Adipocyte (in vitro differentiated cells): ENCODE measurements around the gene ZKSCAN8.
"Not testable (repeated sequence)": the region's sequence is repeated elsewhere in the genome, so short reads cannot be mapped to it uniquely, and the experiment has no call there.

Experiments
- DNase-seq: peaks from one replicate; pipeline ENCODE4 v3.0.0-alpha.2; 2015; ENCODE audit warnings: low read depth
- H3K27me3 ChIP-seq: replicated peaks from 2 replicates; pipeline ENCODE4 v1.7.0; 2013; ENCODE audit warnings: mild to moderate bottlenecking, low read length, moderate library complexity; ENCODE audit not compliant: control insufficient read depth, insufficient read depth
- H3K36me3 ChIP-seq: 2 replicates; pipeline ENCODE4 v1.7.0; 2013; ENCODE audit warnings: low read length, mild to moderate bottlenecking, moderate library complexity; ENCODE audit not compliant: control insufficient read depth, insufficient read depth, severe bottlenecking
- H3K4me1 ChIP-seq: 2 replicates; pipeline ENCODE4 v1.7.0; 2013; ENCODE audit warnings: mild to moderate bottlenecking, low read length, moderate library complexity; ENCODE audit not compliant: control insufficient read depth, insufficient read depth
- H3K4me3 ChIP-seq: 2 replicates; pipeline ENCODE4 v1.7.0; 2013; ENCODE audit warnings: mild to moderate bottlenecking, low read length, moderate library complexity
- H3K9ac ChIP-seq: 2 replicates; pipeline ENCODE4 v1.7.0; 2013; ENCODE audit warnings: mild to moderate bottlenecking, low read length, moderate library complexity
- H3K9me3 ChIP-seq: 2 replicates; pipeline ENCODE4 v1.7.0; 2013; ENCODE audit warnings: mild to moderate bottlenecking, low read length, moderate library complexity; ENCODE audit not compliant: control insufficient read depth

ZKSCAN8 gene

GRCh38 chr6:28122283-28122682 is 19.4 kb upstream of the ZKSCAN8 start:
- not testable (repeated sequence) for DNase-seq

GRCh38 chr6:28124350-28124970 is 17.2 kb upstream of the ZKSCAN8 start, which contains the start of gene ZSCAN16:
ZSCAN16 (plus strand) TSS chr6:28124609; CDS start chr6:28125444, 835 bp downstream.
- Histone ChIP-seq H3K36me3 (peaks cover 48% of the 10 kb centered on the region), H3K4me1 (peaks cover 11% of the 10 kb centered on the region), H3K9me3 (no peaks in the 10 kb centered on the region), H3K27me3 (no peaks in the 10 kb centered on the region), H3K4me3 (peak within 1 kb of the TSS; percentile 94), H3K9ac (peak within 1 kb of the TSS; percentile 87)
- DNase-seq, result peak; percentile 92

More at GRCh38 chr6:28122283-28122682, 19.4 kb upstream of the ZKSCAN8 start:
- H3K27me3 ChIP-seq, H3K9ac ChIP-seq, H3K9me3 ChIP-seq, H3K4me3 ChIP-seq: not testable (repeated sequence)
- Histone ChIP-seq H3K4me1 (peaks cover 19% of the 10 kb centered on the region), H3K36me3 (peaks cover 49% of the 10 kb centered on the region)

GRCh38 chr6:28124971-28125353 is 16.7 kb upstream of the ZKSCAN8 start:
- peak overlapping the region; percentile 87 for H3K9ac ChIP-seq
- H3K27me3 ChIP-seq, result no peaks in the 10 kb centered on the region
- no peaks in the 10 kb centered on the region for H3K9me3 ChIP-seq
- peak overlapping the region; percentile 94 for H3K4me3 ChIP-seq
- H3K4me1 ChIP-seq, result peaks cover 11% of the 10 kb centered on the region
- DNase-seq, result no peak
- H3K36me3 ChIP-seq, result peaks cover 49% of the 10 kb centered on the region

GRCh38 chr6:28125401-28125800 is 16.3 kb upstream of the ZKSCAN8 start:
- H3K9me3 ChIP-seq, result no peaks in the 10 kb centered on the region
- DNase-seq, result no peak
- no peak overlapping the region for H3K4me3 ChIP-seq
- peaks cover 49% of the 10 kb centered on the region for H3K36me3 ChIP-seq
- no peak overlapping the region for H3K9ac ChIP-seq
- H3K4me1 ChIP-seq, result peaks cover 11% of the 10 kb centered on the region
- no peaks in the 10 kb centered on the region for H3K27me3 ChIP-seq

GRCh38 chr6:28134015-28134414 is 7.7 kb upstream of the ZKSCAN8 start:
- peak overlapping the region; percentile 55 for H3K9ac ChIP-seq
- peaks cover 30% of the 10 kb centered on the region for H3K4me1 ChIP-seq
- H3K36me3 ChIP-seq, result peaks cover 32% of the 10 kb centered on the region
- peak; percentile 69 for DNase-seq
- H3K9me3 ChIP-seq, result no peaks in the 10 kb centered on the region
- H3K4me3 ChIP-seq, result no peak overlapping the region
- H3K27me3 ChIP-seq, result no peaks in the 10 kb centered on the region

GRCh38 chr6:28134716-28135115 is 7.0 kb upstream of the ZKSCAN8 start:
- Histone ChIP-seq H3K9ac (peak overlapping the region; percentile 97), H3K4me1 (peaks cover 30% of the 10 kb centered on the region), H3K4me3 (no peak overlapping the region), H3K27me3 (no peaks in the 10 kb centered on the region), H3K36me3 (peaks cover 25% of the 10 kb centered on the region), H3K9me3 (no peaks in the 10 kb centered on the region)
- DNase-seq, result no peak

GRCh38 chr6:28135393-28135792 is 6.3 kb upstream of the ZKSCAN8 start:
- Histone ChIP-seq H3K27me3 (no peaks in the 10 kb centered on the region), H3K4me3 (peak overlapping the region; percentile 98), H3K4me1 (peaks cover 30% of the 10 kb centered on the region), H3K36me3 (peaks cover 19% of the 10 kb centered on the region), H3K9me3 (no peaks in the 10 kb centered on the region), H3K9ac (peak overlapping the region; percentile 97)
- DNase-seq, result peak; percentile 7

GRCh38 chr6:28136585-28137504 is 4.8 kb upstream of the ZKSCAN8 start:
- H3K4me1 ChIP-seq, result peaks cover 34% of the 10 kb centered on the region
- peaks cover 17% of the 10 kb centered on the region for H3K36me3 ChIP-seq
- H3K9me3 ChIP-seq, result no peaks in the 10 kb centered on the region
- peak overlapping the region; percentile 97 for H3K9ac ChIP-seq
- DNase-seq, result peak; percentile 98
- H3K4me3 ChIP-seq, result peak overlapping the region; percentile 98
- H3K27me3 ChIP-seq, result no peaks in the 10 kb centered on the region

- Histone ChIP-seq H3K9ac (peak overlapping the region; percentile 97), H3K36me3 (peaks cover 12% of the 10 kb centered on the region), H3K9me3 (no peaks in the 10 kb centered on the region), H3K4me1 (peaks cover 34% of the 10 kb centered on the region), H3K4me3 (peak overlapping the region; percentile 98), H3K27me3 (no peaks in the 10 kb centered on the region)
- DNase-seq, result peak; percentile 56
Observed at GRCh38 chr6:28137505-28137981, 4.1 kb upstream of the ZKSCAN8 start.

- no peaks in the 10 kb centered on the region for H3K27me3 ChIP-seq
- H3K36me3 ChIP-seq, result peaks cover 7% of the 10 kb centered on the region
- DNase-seq, result no peak
- peak overlapping the region; percentile 50 for H3K4me3 ChIP-seq
- peaks cover 32% of the 10 kb centered on the region for H3K4me1 ChIP-seq
- H3K9ac ChIP-seq, result no peak overlapping the region
- no peaks in the 10 kb centered on the region for H3K9me3 ChIP-seq
Observed at GRCh38 chr6:28139860-28140543, 1.7 kb upstream of the ZKSCAN8 start.

GRCh38 chr6:28140616-28141015 is 1.1 kb upstream of the ZKSCAN8 start:
- Histone ChIP-seq H3K4me3 (peak overlapping the region; percentile 50), H3K36me3 (peaks cover 10% of the 10 kb centered on the region), H3K9me3 (no peaks in the 10 kb centered on the region), H3K4me1 (peaks cover 34% of the 10 kb centered on the region), H3K27me3 (no peaks in the 10 kb centered on the region), H3K9ac (no peak overlapping the region)
- no peak for DNase-seq
